GM10266 (cell line): ENCODE data around the gene RALGAPA2.

Experiments used
- DNase-seq: peaks from one replicate; pipeline ENCODE4 v3.0.0; 2012; ENCODE audit errors: extremely low spot score
- TF ChIP-seq, protein P1 (sequence below): IDR thresholded peaks from 2 replicates; pipeline ENCODE4 v1.5.1; 2012; ENCODE audit warnings: mild to moderate bottlenecking, low read depth; ENCODE audit not compliant: control insufficient read depth, insufficient read depth; ENCODE audit errors: missing control alignments

The RALGAPA2 gene

DNA sequence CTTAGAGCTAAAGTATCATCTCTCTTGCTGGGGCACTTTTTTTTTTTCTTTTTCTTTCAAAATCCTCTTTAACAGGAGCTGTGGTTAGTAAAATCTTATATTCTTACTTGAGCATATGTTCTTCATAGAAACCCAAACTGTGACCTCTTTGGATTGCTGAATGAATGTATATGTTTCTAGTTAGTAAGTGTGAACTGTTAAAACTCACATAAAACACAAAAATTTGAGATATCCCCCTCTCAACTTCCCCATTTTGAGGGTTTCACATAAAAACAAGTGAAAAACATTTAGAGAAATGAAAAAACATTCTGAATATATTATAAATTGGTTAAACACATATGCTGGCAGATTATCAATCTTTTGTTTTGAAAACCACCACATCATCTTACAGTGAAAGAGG, 266.4 kb downstream of the RALGAPA2 start:
- no peak for DNase-seq
- TF ChIP-seq, protein P1, sequence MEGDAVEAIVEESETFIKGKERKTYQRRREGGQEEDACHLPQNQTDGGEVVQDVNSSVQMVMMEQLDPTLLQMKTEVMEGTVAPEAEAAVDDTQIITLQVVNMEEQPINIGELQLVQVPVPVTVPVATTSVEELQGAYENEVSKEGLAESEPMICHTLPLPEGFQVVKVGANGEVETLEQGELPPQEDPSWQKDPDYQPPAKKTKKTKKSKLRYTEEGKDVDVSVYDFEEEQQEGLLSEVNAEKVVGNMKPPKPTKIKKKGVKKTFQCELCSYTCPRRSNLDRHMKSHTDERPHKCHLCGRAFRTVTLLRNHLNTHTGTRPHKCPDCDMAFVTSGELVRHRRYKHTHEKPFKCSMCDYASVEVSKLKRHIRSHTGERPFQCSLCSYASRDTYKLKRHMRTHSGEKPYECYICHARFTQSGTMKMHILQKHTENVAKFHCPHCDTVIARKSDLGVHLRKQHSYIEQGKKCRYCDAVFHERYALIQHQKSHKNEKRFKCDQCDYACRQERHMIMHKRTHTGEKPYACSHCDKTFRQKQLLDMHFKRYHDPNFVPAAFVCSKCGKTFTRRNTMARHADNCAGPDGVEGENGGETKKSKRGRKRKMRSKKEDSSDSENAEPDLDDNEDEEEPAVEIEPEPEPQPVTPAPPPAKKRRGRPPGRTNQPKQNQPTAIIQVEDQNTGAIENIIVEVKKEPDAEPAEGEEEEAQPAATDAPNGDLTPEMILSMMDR, result no peak

DNA sequence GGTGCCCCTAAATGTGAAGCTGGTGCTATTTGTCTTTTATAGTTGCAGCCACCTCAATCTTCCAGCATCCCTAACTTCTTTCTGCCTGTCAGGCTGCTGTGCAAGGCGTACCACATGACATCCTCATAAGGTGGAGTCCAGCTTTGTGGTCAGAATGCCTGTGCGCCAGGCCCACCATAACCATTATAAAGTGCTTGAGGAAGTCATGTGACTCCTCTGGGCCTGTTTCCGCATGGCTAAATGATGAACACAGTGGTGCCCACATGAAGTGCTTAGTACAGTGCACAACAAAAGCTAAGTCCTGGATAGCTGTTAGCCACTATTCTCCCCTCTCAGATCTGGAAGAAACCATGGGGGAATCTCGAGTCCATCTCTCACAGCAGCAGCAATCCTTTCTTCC, 268.9 kb downstream of the RALGAPA2 start:
- DNase-seq, result no peak
- TF ChIP-seq, protein P1, result no peak

DNA sequence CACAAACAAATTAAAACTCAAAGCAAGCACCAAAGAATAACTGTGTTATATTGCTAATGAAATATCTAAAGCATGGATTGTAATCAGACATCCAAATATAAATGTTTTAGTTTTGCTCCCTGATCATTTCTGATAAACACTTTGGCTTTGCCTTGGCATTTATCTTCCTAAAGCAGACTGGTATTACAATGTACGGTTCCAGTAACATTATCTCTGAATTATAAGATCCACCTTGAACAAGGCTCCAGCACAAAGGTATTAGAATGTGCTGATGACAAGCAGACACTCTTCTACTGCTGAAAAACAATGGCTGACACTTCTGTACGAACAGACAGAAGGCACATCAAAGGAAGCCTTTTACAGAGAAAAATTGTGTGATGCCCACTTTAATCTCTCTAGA, 270.0 kb downstream of the RALGAPA2 start:
- DNase-seq, result no peak

DNA sequence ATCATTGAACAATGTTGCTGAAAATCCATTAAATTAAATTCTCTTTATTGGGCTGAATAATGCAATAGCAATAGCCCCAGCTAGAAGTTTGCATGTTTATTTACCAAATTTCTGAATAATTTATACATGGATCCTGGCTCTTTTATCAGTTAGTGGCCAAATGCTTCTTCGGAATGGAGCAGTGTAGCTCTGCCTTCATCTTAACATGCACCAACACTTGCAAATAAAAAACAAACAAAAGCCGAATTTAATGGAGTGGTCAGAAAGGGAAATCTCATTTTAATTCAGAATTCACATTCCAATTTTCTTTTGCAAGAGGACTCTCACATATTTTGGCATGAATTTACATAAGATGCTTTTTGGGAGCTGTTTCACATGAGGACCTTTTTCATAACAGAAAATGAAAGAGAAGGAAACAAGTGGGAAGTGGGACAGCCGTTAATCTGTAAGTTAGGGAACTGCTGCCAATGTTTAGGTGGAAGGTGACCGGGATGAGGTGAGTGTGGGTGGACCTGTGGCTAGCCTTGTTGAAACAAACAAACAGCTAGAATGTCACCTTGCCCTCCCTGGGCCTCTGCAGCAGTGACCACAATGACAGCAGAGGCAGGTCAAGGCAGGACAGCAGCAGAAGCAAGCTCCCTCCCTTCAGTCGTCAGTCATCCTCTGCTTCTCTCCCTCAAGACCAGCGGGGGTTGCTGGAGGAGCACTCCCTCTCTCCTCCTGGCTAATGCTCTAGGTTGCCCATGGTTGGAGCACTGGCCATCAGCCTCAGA, 271.4 kb downstream of the RALGAPA2 start:
- TF ChIP-seq, protein P1, result no peak
- DNase-seq, result no peak

More for the DNA sequence above, 270.0 kb downstream of the RALGAPA2 start:
- TF ChIP-seq, protein P1, result no peak

DNA sequence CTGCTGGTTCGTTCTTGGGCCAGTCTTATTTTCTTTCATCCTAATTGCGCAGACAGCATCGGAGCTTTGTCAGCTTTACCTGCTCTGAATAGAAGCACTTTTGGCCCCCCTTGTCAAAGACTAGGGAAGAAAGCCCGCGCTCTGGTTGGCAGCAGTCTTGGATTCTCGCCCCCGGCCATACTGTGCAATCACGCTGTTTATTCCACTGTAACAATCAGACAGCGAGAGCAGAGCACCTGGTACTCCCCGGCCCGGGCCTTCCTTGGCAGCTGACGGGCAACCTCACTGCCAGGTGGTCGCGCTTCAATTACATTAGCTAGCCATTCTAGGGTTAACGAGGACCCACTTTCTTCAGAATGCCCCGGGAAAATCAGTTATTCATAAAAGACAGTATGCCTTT, 272.0 kb downstream of the RALGAPA2 start:
- TF ChIP-seq, protein P1, result no peak
- no peak for DNase-seq

DNA sequence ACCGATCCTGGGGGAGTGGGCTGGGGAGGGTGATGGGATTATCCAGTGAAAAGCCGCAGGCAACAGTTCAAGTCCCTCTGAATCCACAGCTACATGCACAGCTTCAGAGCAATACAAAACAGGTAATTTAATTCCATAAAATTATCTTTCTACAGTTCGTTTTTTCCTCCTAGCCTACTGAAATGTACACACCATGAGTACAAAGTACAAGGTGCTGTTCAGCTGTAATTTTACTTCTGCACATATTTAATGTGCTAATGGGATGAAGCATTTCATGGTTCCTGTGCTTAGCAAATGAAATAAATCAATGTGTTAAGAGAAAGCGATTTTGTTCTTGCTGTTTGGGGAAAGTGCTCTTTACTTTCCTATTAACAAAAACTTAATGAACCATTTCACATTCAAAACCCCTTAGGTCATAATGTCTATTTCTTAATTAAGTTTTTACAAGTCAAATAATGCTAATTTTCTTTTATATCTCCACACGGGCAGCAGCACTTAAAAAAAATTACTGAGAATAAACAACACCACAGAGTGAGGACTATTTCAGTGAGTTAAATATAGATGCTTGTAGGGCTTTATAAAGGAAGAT, 272.7 kb downstream of the RALGAPA2 start:
- DNase-seq, result no peak
- TF ChIP-seq, protein P1, result no peak

DNA sequence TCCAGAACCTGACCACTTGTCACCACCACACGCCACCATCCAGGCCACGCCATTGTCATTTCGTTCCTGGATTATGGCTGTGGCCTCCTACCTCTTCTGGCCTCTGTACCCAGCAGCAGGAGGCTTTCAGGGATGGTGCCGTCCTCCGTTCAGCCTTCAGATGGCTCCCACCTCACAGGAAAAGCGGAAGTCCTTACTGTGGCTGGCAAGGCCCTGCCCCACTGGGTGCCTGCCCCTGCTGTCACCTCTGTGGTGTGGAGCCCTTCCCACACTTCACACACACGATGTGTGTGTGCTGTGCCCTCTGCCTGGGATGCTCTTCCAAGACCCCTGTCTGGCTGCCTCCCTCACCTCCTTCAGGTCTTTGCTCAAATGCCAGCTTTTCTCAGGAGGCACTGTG, 275.1 kb downstream of the RALGAPA2 start:
- TF ChIP-seq, protein P1, result no peak
- no peak for DNase-seq
